DMS 273 (cell line): Measurements from ENCODE around the gene CACNA1B.

Source experiments
- DNase-seq: peaks from one replicate; lab custom pipeline; 2025; ENCODE audit not compliant: unreplicated experiment; lab: John Stamatoyannopoulos, UW

Gene CACNA1B

DNA sequence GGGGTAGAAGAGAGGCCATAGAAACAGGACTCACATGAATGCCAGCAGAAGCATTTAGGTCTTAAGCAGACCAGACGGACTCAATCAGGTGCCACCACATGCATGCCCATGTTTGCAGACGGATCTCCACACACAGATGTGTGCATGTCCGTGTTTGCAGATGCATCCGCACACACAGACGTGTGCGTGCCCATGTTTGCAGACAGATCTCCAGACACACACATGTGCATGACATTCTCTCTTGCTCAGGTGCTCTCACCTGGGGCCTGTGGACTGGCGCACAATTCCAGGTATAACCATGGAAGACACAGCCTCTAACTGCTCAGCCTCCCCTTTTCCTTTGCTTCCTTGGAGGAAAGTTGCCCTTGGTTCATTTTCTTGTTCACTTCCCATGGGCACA lies 148.3 kb downstream of the CACNA1B start:
- no peak for DNase-seq

DNA sequence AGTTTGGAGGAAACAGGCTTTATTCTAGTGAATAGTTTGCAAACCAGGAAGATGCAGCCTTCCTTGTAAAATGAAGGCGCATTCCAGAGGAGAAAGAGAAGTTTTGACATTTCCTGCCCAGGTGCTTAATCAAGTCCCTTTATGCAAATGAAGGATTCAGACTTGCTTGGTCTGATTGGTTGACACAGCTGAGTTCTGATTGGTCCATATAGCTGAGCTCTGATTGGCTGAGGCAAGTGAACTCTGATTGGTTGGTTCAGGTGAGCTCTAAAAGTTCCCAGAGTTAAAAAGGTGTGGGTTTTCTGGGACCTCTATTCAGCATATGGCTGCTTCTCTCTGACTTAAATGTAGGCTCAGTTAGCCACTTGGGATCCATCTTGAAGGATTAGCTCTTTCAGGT lies 151.0 kb downstream of the CACNA1B start:
- DNase-seq: no peak

DNA sequence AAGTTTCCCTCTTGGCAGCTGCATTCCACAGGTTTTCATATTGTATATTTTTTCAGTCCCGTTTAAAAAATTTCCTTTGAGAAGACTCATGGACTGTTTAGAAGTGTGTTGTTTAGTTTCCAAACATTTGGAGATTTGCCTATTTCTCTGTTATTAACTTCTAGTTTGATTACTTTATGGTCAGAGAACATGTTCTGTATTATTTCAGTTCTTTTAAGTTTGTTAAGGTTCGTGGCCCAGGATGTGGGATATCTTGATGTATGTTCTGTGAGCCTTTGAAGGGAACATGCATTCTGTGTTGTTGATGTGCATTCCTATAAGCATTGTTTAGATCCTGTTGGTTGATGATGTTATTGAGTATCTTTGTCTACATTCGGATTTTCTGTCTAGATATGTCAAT lies 153.6 kb downstream of the CACNA1B start:
- no peak for DNase-seq

DNA sequence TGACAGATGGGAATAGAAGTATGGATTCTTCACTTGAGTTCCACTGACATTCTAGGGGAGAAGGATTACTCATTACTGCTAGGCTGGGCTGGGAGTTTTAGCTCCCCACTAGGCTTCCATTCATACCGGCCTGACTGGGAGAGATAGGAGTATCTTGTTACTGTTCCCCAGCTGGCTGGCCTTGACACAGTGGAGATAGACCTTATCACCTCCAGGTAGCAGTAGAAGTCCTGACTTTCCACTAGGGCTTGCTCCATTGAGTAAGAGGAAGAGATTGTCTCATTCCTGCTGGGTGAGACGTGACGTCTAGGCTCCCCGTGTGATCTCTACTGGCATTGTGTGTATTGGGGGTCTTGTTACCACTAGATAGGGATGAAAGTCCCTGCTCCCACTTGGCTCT lies 156.4 kb downstream of the CACNA1B start:
- DNase-seq: no peak

DNA sequence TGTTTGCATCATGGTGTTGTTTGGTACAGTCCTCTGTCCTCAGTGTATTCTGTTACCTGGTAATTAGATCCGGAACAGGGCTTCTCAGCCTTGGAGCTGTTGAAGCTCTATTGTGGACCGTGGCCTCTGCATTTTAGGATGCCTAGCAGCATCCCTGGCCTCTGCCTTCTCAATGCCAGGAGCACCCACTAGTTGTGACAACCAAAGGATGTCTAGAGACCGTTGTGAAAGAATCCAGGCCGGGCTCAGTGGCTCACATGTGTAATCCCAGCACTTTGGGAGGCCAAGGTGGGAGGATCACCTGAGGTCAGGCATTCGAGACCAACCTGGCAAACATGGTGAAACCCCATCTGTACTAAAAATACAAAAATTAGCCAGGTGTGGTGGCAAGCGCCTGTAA lies 159.6 kb downstream of the CACNA1B start:
- no peak for DNase-seq

DNA sequence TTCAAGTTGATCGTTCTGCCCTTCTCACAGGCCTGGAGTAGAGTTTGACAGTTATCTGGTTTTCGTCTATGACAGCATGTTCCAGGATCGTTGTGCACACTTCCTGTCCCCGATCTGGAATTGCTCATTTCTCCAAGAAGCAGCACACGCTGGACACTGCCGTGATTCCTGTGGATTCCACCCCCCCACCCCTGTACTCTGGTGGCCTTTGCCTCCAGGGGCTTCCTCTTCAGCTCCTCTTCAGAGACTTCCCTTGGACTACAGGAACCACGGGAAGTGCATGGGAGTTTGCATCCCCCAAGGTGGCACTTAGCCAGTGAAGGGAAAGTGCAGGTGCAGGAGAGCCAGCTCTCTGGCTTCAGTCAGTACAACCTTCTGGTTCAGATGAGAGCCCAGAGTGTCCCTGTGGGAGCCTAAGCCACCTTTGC lies 160.7 kb downstream of the CACNA1B start:
- no peak for DNase-seq

DNA sequence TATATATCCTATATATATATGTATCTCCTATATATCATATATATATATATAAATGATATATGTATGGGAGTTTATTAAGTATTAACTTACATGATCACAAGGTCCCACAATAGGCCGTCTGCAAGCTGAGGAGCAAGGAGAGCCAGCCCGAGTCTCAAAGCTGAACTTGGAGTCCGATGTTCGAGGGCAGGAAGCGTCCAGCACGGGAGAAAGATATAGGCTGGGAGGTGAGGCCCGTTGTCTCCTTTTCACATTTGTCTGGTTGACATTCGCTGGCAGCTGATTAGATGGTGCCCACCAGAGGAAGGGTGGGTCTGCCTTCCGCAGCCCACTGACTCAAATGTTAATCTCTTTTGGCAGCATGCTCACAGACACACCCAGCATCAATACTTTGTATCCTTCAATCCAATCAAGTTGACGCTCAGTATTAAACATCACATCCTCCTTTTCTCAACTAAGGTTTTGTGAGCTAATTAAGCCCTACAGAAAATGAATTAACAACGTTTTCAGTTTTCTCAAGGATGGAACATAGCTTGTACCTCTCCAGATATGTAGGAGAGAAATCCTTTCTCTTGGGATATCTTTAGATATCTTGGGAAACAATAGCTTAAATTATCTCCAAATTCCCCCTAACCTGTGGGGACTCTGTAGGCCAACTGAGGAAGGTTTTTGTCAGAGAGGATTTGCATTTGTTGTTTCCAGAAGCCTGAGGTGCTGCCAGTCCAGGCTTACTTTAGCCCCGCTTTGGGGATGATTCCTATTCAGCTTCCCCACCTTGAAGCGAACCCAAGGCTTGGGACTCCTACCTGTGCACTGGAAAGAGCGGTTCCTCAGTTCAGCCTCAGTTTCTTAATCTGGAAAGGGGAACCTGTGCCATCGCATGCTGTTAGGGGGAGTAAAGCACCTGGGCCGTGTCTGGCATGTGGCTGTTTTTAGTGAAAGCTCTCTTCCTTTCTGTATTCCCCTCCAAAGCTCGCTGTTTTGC lies 163.2 kb downstream of the CACNA1B start:
- DNase-seq: no peak

DNA sequence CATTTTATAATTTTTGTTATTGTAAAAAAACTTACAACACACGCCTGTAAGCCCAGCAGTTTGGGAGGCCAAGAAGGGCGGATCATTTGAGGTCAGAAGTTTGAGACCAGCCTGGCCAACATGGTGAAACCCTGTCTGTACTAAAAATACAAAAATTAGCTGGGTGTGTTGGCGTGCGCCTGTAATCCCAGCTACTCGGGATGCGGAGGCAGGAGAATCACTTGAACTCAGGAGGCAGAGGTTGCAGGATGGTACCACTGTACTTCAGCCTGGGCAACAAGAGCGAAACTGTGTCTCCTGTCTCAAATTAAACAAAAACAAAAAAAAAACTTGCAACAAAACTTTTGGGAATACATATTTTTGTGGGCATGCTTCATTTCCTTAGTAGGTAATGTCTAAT lies 164.6 kb downstream of the CACNA1B start:
- DNase-seq: no peak

DNA sequence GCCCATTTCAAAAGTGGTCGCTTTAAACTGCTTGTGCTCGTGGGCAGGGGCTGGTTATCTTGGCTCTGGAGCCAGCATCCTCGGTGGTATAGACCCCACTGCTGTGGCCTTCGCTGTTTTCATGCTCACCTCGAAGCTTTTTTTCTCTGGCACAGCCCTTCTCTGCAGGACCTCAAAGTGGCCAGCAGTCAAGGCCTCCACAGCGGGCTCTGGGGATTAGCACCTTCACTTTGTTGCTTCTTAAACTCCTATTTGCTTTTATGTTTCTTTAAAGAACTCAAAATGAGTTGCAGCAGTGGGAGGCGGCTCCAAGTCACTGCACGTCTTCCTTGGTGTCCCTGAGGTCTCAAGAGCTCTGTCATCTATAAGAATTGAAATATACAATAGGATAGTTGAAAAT lies 165.1 kb downstream of the CACNA1B start:
- DNase-seq: no peak

DNA sequence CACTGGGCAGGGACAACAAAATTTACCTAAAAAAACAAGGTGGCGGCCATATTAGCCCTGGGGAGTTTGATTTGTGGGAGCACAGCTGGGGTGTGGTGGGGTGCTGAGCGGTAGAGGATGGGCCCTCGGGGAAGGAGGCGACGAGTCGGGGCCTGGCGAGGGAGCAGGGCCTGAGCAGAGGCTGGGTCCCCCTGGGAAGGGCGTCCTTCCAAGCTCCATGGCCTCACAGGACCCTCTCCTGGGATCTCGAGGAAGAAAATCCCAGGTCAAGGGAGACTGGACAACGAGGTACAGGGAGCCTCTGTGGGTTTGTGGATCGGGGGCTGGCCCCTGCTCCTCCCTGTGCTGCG lies 165.5 kb downstream of the CACNA1B start:
- no peak for DNase-seq

DNA sequence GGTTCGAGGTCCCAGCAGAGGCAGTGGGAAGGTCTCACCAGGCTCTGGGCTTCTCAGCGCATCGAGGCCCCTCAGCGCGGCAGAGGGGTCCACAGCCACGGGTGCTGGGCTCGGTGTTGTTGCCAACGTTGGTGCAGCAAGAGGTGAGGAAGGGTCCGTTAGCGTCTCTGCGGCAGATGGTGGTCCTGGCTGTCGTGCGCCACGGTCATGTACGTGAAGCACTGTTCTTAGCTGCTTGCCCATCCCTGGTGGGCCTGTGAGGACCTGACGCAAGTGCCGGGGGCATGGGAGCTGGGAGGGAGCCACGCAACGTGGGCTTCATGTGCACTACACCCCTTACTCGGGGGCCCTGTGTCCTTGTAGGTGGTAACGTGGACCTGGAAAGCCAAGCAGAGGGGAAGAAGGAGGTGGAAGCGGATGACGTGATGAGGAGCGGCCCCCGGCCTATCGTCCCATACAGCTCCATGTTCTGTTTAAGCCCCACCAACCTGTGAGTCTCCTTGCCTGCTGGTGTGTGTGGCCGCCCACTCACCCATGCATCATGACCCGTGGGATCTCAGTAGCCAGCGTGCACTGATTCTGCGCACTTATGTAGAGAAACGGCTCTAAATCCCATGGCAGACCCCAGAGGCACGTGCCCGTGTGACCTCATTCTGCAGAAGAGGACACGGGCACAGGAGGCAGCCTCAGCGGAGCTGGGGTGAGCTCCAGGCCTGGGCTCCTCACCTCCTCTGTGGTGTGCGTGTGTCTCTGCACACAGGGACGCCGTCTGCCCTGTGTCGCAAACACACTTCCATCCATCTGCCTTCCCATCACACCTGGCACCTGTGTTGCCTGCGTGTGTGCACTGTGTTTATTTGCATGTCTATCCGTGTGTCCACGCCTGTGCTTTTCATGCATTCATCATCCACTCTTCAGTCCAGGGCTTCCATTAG lies 166.1 kb downstream of the CACNA1B start:
- DNase-seq: no peak

DNA sequence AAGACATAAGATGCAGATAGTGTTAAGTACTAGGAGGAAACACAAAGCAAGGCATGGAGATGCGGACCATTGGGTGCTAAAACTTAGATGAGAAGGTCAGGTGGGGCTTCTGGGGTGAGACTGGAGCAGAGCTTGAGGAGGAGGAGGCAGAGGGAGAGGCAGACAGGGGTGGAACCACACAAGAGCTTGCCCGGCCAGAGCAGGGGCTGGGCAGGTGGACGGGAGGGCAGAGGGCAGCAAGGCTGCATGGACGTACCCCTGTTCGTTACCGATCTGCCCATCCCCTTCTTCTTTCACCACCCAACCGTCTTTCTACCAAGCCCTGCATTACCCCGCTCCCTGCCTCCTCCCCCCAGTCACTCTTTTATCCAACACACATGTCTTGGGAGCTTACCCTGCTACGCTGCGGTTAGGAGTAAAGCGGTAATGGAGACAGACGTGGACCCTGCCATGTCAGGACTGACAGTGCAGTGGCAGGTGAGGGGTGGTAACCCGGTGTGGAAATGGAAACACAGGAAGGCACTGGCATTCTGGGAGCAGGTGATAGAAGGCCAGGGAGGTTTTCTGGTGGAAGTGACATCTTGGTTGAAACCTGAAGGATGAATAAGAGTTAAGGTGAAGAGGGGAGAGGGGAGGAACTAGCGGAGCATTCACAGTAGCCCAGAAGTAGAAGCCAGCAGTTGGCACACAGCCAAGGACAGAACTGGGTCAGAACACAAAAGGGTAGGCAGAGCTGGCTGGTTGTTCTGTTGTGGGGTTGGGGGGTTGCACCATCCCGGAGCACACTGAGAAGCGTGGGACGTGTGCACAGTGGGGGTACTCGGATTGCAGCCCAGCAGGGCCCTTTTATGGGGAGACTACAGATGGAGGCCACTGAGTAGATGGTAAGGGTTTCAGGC lies 167.2 kb downstream of the CACNA1B start:
- DNase-seq: no peak

DNA sequence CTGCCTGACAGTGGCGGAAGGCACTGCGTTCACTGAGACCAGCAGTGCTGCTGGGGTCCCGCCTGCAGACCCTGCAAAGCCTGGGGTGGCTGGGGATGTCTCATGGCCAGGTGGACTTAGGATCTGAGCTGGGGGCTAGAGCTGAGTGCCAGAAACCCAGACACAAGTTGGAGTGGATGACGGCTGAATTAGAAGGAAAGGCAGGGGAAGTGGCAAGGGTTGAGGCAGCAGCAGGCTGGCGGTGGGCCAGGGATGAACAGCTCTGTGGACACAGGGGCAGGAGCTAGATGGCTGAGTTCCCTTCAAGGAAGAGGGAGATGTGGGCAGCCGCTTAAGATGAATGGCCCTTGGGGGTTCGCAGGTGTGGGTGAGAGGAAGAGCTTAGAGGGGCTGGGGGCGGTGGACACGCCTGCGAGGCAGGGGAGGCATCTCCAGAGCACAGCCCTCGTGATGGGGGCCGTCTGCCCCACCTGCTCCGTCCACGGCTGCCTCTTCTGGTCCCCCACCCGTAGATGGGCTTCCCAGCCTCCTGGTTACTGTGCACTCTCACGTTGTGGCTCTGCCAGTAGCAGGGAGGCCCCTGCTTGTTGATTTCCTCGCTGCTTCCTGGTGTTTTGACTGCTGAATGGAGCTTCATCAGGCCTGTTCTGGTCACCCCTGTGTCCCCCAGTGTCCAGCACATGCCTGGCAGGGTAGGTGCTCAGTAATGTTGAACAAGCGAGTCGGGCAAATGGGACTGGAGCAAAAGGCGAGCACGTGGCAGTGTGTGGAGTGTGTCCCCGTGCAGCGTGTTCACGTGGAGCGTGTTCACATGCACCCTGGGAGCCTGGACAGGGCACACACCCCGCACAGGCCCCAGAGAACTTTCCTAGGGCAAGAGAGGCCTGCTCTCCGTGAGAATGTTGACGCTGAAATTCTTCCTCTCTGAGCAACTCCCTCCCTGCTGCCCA lies 168.2 kb downstream of the CACNA1B start:
- no peak for DNase-seq

DNA sequence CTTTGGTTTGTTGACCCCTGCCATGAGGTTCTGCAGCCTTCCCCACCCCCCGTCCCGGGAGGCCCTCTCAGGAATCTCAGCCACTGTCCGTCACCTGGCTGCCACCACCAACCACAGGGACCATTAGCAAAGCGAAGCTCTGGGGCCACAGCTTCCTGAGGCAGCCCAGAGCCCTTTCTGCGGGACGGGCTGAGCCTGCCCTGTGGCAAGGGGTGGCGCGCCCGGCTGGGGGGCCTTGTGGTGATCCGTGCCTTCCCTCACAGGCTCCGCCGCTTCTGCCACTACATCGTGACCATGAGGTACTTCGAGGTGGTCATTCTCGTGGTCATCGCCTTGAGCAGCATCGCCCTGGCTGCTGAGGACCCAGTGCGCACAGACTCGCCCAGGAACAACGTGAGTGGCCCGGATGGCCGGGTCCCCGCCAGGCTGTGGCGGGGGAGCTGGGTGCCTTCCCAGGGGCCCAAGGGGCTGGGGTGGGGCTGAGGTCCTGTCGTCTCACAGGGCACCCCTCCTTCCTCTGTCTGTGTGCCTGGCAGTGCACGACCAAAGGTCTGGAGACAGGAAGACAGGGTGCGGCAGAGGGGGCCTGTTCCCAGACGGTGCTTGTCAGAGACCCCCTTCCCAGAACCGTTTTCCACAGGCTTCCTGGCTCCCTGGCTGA lies 169.2 kb downstream of the CACNA1B start:
- DNase-seq: no peak

DNA sequence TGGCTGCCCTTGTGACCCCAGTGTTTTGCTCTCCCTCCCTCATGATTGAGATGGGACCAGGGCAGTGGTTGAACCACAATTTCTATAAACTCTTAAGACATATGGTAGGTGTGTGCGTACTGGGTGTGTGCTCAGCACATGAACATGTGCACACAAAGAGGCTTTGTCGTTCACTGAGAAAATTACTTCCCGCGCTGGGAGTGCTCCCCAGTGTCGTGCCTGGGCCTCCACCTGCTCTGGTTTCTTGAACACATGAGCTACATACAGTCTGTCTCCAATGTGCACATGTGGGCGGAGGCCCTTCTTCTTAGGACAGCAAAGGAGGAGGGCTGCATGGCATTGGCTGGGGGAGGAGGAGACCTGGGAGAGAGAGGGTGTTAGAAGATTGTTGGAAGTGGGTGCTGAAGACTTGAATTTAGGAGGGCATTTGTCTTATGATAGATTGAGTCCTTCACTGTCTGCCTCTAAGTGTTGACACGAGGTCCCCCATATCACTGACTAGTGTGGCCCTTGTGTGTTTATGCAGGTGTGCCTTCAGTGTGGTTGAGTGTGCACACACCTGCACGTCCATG lies 170.0 kb downstream of the CACNA1B start:
- no peak for DNase-seq

DNA sequence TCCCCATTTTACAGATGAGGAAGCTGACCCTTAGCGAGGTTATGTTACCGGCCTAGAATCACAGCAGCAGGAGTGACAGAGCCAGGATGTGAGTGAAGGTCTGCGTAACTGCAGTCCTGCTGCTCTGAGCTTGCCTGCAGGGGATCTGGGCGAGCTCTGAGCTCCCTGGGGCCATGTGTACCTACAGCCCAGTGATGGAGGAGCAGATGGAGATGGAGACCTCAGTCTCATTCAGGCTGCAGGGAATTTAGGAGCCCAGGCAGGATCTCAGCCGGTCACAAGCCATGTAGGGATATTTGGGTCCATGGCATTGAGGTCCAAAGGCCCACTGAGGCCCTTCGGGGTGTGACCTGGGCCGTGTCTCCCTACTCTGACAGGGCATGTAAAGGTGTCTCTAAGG lies 170.6 kb downstream of the CACNA1B start:
- DNase-seq: no peak

DNA sequence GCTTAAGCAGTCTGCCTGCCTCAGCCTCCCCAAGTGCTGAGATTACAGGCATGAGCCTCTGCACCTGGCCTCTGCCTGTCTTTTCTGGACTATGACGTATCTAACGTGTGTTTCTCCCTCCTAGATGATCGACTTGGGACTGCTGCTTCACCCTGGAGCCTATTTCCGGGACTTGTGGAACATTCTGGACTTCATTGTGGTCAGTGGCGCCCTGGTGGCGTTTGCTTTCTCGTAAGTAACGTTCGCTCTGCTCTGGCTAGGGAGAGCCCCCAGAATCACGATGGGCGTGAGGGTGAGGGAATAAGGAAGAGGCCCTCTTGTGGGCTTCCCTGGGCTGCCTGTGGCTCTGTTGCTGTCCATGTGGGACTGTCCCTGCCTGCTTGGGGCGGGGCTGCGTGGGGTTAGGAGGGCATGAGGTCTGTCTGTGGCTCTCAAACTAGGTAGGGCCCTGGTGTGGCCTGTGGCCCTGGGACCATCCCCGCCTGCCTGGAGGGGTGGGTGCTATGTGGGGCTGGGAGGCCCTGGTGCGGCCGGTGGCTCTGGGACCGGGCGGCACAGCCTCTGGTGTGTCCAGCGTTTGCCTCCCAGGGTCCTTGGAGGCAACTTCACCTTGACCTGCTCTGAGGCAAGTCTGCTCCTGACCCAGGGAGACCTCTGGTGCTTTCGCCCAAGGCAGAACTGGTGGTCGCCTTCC lies 171.7 kb downstream of the CACNA1B start:
- DNase-seq: no peak

DNA sequence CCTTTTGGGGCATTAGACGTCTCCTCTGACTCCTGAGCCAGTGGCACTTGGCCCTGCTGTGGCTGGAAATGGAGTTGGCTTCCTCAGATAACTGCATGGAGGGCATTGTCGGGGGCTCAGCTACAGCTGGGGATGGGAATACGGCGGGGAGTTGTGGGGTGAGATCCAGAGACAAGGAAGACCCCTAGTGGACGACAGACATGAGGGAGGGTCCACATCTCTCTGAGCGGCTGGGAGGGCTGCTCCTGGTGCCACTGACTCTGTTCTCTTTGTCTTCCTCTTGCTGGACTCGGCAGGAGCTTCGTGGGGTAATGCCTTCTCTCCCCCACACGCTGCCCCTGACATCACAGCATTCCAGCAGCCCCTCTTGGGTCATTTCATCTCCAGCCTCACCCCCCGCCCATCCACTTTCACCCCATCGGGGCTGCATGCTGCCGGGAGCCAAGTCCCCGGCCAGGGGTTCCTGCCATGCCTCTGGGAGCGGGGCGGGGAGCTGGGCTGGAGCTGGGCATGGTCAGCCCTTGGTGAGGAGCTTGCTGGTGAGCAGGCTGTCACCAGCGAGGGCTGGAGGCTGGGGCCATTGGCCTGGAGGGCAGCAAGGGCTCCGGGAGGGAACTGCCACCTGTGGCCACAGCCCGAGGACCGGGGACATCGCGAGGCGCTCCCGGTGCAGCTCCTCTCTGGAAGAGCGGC lies 172.3 kb downstream of the CACNA1B start:
- DNase-seq: no peak
